Fibroblast of upper back skin (primary cell): ENCODE results near the gene VWF.
A peak's percentile ranks its signal among the peaks of the same experiment; 100 is the strongest.
"Not testable (repeated sequence)": the region's sequence is repeated elsewhere in the genome, so short reads cannot be mapped to it uniquely, and the experiment has no call there.

Source experiments
- DNase-seq: peaks from one replicate; pipeline ENCODE4 v3.0.0-alpha.2; 2013

Gene VWF

DNA sequence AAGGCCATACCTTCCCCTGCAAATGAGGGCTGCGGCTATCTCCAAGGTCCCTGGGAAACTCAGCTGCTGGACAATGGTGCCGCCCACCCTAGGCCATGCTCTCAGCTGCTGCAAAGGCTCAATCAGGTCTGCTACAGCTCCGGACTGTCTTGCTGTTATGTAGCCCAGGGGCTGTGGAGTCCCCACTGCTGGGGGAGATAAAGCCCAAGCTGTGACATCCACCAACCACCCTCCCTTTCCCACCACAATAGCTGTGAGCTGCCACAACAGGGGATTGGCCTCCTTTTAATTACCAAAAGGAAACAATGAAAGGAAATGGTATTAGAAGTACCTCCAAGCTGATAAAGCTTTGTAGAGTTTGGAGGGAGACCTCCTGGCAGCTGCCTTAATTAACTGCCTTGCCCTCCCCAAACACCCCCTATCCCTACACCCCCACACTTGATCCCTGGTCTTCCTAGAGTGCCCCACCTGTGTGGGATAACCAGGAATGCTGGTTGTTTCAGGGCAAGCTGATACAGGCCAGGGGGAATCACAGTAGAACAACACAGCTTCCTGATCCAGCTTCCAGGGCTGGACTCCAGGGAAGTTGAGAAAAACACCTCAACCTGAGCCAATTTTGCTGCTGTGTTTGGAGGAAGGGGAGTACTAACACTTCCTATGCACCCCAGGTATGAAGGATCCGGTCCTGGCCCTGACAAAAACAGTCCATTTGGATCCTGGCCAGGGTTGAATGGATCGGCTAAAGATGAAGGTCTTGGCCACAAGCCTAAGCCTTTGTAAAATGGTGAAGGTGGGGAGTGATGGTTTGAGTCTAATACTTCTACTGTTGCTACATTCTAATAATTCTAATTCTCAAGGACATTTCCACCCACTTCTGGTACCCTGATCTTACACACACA, at the start of gene VWF:
TSS of gene VWF (minus strand) at position 260 of the 899 bp plus-strand sequence. CDS start 1,474 bp downstream, outside the sequence.
- no peak for DNase-seq

- DNase-seq: no peak
These were observed 48.4 kb upstream of the VWF start for GRCh38 chr12:6172862-6173261.

DNA sequence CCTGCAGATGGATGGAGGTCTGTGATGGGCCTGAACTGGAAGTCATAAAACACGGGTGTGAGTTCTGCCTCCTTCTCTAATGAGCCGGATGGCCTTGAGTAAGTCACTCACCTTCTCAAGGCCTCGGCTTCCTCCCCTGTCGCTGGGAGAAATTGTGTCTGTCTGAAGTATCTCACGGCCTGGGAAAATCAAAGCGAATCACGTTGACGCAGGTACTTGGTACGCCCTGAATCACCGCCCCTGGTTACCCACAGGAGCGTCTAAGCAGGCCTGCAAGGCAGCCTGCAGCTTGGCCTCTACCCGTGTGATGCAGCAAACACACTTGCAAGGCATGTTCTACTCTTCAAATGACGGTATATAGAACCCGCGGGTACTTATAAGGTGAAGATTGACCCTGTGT, 47.6 kb upstream of the VWF start:
- no peak for DNase-seq

GRCh38 chr12:6171409-6172015, 47.0 kb upstream of the VWF start:
- DNase-seq: no peak

DNA sequence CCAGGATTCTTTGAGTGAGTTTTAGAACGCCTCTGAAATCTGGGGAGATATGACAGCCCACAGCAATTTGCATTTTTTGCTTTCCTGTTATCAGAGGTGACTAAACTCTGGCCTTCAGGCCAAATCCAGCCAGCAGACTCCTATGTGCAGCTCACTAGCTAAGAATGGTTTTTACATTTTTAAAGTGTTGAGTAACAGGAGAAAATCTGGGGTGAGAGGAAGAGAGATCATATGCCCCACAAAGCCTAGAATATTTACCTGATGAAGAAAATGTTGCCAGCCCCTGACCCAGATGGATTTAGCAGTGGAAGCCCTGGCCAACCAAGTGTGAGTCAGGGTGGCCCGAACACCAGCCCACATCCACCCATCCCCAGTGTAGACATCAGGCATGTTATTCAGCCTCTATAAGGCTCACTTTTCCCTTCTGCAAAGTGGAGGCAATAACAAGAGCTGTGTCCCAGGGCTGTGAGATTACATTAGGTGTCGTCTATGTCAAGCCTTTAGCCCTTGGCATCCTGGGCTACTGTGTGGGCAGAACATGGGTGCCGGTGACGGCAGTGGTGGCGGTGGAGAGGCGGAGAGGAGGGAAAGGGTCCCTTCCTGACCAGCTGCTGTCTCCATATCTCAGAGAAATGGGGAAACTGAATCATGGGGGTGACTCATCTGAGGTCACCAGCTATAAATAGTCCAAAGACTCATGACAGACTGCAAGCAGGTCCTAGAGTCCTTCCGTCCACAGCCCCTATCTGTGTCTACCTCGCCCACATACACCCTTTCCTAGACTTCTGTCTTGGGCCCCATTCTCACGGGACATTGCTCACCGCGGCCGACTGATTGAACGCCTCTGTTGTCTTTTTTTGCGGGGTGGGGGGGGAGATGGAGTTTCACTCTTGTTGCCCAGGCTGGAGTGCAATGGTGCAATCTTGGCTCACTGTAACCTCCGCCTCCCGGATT, 43.1 kb upstream of the VWF start:
- peak; percentile 92 for DNase-seq

GRCh38 chr12:6166808-6167207, 42.3 kb upstream of the VWF start:
- no peak for DNase-seq

DNA sequence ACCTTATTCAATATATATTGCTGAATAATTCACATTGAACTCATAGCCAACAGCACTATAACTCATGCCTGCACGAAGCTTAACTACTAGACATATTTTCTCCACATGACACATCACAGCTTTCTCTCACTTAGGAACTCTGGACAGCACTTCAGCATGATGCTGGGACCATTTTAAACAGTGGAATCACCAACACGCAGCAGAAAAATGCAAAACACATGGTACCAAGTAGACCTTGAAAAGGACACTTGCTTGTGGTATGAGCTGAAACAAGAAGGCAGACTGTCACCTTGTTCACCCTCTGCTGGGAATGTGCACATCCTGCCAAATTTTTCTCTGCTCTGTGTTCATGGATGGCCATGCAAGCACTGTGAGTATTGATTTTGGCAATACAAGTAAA, 40.9 kb upstream of the VWF start:
- DNase-seq: peak; percentile 85

DNA sequence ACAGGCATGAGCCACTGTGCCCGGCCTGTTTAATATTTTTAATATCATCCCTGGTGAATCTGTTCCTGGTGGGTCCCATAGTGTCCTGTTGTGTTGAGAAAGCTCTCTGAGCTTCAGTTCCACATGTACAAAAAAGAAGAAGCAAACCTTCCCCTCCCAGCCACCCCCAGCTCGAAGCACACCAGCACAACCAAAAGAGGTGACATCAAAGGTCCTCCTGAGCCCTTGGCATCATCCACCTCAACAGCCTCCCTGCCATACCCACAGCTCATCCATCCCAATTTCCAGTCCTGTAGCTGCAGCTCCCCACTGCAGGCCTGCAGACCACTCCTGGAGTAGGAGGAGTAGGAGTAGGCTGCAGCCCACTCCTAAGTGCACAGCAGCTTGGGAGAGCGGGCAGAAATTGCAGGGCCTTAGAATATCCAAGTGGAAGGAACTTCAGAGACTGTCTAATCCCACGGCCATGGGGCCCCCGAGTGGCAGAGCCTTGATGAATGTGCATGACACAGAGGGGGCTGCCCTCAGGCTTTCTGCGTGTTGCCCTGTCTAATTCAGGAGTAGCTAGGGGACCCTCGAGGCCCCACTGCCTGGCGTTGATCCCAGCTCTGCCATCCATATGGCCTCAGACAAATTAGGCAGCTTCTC, 39.1 kb upstream of the VWF start:
- no peak for DNase-seq

DNA sequence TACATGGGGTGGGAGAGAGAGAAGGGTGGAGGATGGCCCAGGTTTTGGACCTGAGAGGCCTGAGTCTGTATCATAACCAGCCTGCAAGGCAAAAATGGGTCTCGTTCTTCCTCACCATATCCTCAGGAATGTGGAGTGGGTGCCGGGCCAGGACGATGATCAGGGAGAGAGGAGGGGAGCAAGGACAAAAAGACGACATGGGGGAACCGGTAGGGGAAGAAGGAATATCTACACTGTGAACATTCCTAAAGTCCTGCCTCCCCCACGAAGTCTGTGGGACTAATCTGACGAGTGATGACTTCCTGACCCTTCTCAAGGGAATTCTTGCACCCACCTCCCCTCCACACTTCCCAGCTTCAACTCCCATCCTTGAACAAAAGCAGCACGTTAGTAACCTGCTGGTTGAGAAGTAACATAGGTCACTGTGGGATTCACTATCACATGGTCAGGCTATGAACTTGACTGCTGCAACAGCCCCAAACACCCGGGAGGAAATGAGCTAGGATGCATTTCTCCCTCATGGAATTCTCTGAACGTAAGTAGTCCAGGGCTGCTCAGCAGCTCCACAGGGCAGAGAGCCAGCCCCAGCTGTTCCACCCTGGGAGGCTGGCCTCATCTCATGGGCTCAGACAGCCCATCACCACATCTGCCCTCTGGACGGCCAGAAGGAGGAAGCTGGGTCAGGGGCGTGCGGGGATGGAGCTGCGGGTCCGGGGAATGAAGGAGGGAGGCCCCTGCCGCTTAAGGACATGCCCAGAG, 36.8 kb upstream of the VWF start:
- peak; percentile 77 for DNase-seq

- not testable (repeated sequence) for DNase-seq
These were observed 35.7 kb upstream of the VWF start for GRCh38 chr12:6160049-6160649.

GRCh38 chr12:6159166-6160011, 34.9 kb upstream of the VWF start:
- not testable (repeated sequence) for DNase-seq

GRCh38 chr12:6158749-6159148, 34.3 kb upstream of the VWF start:
- DNase-seq: no peak

- DNase-seq: no peak
These were observed 33.8 kb upstream of the VWF start for GRCh38 chr12:6158255-6158654.

DNA sequence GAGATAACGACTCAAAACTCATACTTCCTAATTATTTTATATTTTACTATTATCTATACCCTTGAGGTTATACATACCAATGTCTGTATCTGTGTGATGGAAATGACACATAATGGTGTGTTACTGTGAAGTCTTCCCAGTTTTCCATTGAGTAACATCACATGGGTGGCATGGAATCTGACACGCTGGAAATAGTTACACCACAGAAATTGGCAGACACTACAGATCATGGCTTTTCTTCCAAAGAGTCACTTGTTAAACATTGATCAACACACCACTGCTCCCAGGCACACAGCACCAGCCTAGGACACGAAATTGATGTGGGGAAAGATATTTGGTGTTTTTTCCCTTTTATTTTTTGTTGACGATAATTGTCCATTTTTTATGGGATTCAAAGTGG, 33.0 kb upstream of the VWF start:
- DNase-seq: no peak

DNA sequence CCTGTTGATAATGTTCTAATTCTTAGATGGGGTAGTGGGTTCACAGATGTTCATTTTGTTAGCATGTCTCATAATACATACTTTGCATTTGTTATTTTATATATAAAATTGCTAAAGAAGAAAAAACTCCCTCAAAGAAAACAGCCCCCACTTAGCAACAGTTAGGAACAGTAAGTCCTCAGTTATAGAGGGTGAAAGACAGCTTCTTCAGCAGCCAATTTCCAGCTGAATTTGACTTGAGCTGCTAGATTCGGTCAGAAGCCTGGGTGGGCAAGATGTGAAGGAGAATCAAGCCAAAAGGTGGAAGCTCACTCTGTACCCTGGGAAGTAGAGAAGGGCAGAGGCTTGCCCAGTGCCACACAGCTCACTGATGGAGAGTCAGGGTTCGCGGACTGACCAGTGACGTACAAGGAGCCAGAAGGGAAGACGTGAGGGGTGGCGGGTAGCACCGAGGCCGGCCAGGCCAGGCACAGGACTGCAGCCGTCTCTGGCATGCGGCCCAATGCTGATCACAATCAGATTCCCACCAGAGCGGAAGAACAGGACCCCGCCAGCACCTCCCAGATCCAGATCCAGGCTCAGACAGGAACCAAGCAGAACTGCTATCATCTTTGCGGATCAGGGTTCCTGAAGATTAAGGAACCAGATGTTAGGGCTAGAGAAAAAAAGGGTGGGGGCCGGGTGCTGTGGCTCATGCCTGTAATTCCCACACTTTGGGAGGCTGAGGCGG, 30.4 kb upstream of the VWF start:
- no peak for DNase-seq

GRCh38 chr12:6148722-6149121, 24.3 kb upstream of the VWF start:
- DNase-seq: not testable (repeated sequence)

- DNase-seq: no peak
These were observed 23.6 kb upstream of the VWF start for GRCh38 chr12:6148061-6148460.

- no peak for DNase-seq
These were observed 22.5 kb upstream of the VWF start for GRCh38 chr12:6146951-6147350.

- no peak for DNase-seq
These were observed 22.0 kb upstream of the VWF start for GRCh38 chr12:6146509-6146908.

DNA sequence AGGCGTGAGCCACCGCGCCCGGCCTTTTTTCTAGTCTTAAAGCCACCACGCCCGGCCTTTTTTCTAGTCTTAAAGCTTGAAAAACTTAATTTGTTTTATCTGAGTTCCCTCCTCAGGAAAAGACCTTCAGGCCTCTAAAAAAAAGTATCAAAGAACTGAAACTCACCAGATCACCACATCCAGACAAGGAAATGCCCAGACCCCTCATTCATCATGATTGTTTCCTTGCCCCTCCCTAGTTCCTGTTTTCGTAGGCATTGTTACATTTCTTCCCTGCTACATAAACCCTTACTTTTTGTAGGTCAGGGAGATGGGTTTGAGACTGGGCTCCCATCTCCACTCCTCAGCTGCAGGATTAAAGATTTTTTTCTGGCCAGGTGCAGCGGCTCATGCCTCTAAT, 21.1 kb upstream of the VWF start:
- no peak for DNase-seq
